ENCODE results near the gene KLHL3.

The KLHL3 gene

GRCh38 chr5:137743031-137743640, 7.2 kb upstream of the KLHL3 start:
- in situ Hi-C loops (cut with HindIII; ENCODE audit: low sequenced_read_pairs), result no loop called here

- in situ Hi-C loops (cut with HindIII; ENCODE audit: low sequenced_read_pairs), result no loop called here
Measured at GRCh38 chr5:137741718-137742117, 5.8 kb upstream of the KLHL3 start.

GRCh38 chr5:137739737-137740136, 3.8 kb upstream of the KLHL3 start:
- in situ Hi-C loops (cut with HindIII; ENCODE audit: low sequenced_read_pairs), result no loop called here

- in situ Hi-C loops (cut with HindIII; ENCODE audit: low sequenced_read_pairs), result no loop called here
Measured at GRCh38 chr5:137738947-137739346, 3.1 kb upstream of the KLHL3 start.

GRCh38 chr5:137737349-137738131, 1.7 kb upstream of the KLHL3 start:
- in situ Hi-C loops (cut with HindIII; ENCODE audit: low sequenced_read_pairs), result no loop called here

- in situ Hi-C loops (cut with HindIII; ENCODE audit: low sequenced_read_pairs), result no loop called here
Measured at GRCh38 chr5:137736496-137736895, 607 bp upstream of the KLHL3 start.

GRCh38 chr5:137734962-137735554, 831 bp downstream of the KLHL3 start:
- in situ Hi-C loops (cut with HindIII; ENCODE audit: low sequenced_read_pairs), result no loop called here

GRCh38 chr5:137734331-137734730, 1.6 kb downstream of the KLHL3 start:
- in situ Hi-C loops (cut with HindIII; ENCODE audit: low sequenced_read_pairs), result no loop called here

- in situ Hi-C loops (cut with HindIII; ENCODE audit: low sequenced_read_pairs), result no loop called here
Measured at GRCh38 chr5:137733922-137734321, 2.0 kb downstream of the KLHL3 start.

GRCh38 chr5:137733006-137733405, 2.9 kb downstream of the KLHL3 start:
- in situ Hi-C loops (cut with HindIII; ENCODE audit: low sequenced_read_pairs), result no loop called here

GRCh38 chr5:137731176-137731575, 4.7 kb downstream of the KLHL3 start:
- in situ Hi-C loops (cut with HindIII; ENCODE audit: low sequenced_read_pairs), result no loop called here

GRCh38 chr5:137730336-137730735, 5.6 kb downstream of the KLHL3 start:
- in situ Hi-C loops (cut with HindIII; ENCODE audit: low sequenced_read_pairs), result no loop called here

GRCh38 chr5:137728048-137728447, 7.8 kb downstream of the KLHL3 start:
- in situ Hi-C loops (cut with HindIII; ENCODE audit: low sequenced_read_pairs), result no loop called here

GRCh38 chr5:137727623-137728022, 8.3 kb downstream of the KLHL3 start:
- in situ Hi-C loops (cut with HindIII; ENCODE audit: low sequenced_read_pairs), result no loop called here

- in situ Hi-C loops (cut with HindIII; ENCODE audit: low sequenced_read_pairs), result no loop called here
Measured at GRCh38 chr5:137724251-137724650, 11.6 kb downstream of the KLHL3 start.

- in situ Hi-C loops (cut with HindIII; ENCODE audit: low sequenced_read_pairs), result no loop called here
Measured at GRCh38 chr5:137718611-137719010, 17.3 kb downstream of the KLHL3 start.

- in situ Hi-C loops (cut with HindIII; ENCODE audit: low sequenced_read_pairs), result no loop called here
Measured at GRCh38 chr5:137716337-137716736, 19.6 kb downstream of the KLHL3 start.

- in situ Hi-C loops (cut with HindIII; ENCODE audit: low sequenced_read_pairs), result no loop called here
Measured at GRCh38 chr5:137715456-137715855, 20.4 kb downstream of the KLHL3 start.

GRCh38 chr5:137714946-137715345, 20.9 kb downstream of the KLHL3 start:
- in situ Hi-C loops (cut with HindIII; ENCODE audit: low sequenced_read_pairs), result no loop called here

GRCh38 chr5:137714494-137714893, 21.4 kb downstream of the KLHL3 start:
- in situ Hi-C loops (cut with HindIII; ENCODE audit: low sequenced_read_pairs), result no loop called here

GRCh38 chr5:137712139-137712667, 23.7 kb downstream of the KLHL3 start:
- in situ Hi-C loops (cut with HindIII; ENCODE audit: low sequenced_read_pairs), result no loop called here

- in situ Hi-C loops (cut with HindIII; ENCODE audit: low sequenced_read_pairs), result no loop called here
Measured at GRCh38 chr5:137710086-137710485, 25.8 kb downstream of the KLHL3 start.

All from endothelial cell of hepatic sinusoid (primary cell).